HG03066 (cell line): ENCODE results near the gene MUC15.
"Not testable (repeated sequence)": the region's sequence is repeated elsewhere in the genome, so short reads cannot be mapped to it uniquely, and the experiment has no call there.

Source experiments
- ATAC-seq: cut with Tn5 transposase; IDR thresholded peaks from one replicate; pipeline ENCODE4 v1.9.1; 2021; ENCODE audit warnings: low read depth; ENCODE audit not compliant: unreplicated experiment

The MUC15 gene

GRCh38 chr11:26571861-26572654 lies at the start of gene MUC15:
Gene MUC15, minus strand, starts transcription at chr11:26572263. Its CDS starts 5,169 bp downstream, at chr11:26567094.
- ATAC-seq: no peak

- ATAC-seq: no peak
Measured at GRCh38 chr11:26621132-26621531, 49.1 kb upstream of the MUC15 start.

DNA sequence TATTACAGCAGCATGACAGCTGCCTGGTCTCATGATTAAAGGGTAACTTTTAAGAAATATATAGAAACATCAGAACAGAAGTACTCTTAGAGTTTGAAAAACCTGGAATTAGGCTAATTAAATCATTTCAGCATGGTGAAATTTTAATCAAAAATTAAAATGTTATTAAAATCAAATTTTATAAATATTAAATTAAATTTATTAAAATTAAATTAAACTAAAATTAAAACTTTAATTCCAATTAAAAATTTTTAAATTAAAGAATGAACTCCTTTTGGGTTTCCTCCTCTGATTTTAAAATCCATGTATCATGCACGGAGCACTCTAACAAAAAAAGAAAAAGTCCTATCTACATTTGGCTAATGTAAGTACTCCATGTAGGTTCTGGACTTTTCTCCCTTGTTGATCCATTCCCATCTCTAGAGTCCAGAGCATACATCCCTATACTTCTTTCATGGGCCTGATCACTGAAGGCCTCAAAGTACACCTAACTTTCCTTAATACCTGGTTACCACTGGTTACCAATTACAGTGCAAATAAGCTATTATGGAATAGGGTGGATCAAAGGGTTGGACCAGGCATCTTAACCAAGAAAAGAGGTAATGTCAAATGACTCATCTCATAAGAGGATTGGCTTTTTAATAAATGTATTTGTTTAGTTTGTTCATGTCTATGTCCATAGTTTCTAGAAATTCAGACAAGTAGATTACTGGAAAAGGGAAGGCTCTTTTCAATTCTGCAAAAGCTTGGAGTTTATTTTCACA lies 48.4 kb upstream of the MUC15 start:
- ATAC-seq: no peak

GRCh38 chr11:26618441-26618840 lies 46.4 kb upstream of the MUC15 start:
- no peak for ATAC-seq

GRCh38 chr11:26613759-26614158 lies 41.7 kb upstream of the MUC15 start:
- no peak for ATAC-seq

DNA sequence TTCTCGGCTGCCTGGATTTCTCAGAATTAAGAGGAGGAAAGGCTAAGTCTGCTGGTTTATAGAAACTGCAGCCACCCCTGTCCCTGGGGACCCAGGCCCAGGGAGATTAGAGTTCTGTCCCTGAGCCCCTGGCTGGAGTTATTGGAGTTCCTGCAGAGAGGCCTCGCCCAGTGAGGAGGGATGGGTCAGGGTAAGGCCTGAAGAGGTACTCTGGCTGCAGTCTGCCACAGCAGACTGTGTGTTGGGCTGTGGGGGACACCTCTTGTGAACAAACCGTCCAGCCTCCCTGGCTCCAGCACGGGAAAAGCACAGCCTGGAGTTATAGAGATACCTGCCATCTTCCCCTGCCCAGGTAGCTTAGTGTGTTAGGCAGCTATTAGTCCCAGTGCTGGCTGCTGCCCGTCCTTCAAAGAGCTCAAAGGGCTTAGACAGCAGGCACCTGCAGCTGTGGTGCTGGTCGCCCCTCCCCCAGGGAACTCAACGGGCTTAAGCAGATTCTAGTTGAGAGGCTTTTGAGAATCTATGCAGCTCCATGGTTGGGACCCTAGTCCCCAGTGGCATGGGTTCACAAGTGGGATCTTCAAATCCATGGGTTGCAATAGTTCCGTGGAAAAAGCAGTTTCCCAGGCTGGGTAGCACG lies 36.6 kb upstream of the MUC15 start:
- no peak for ATAC-seq

DNA sequence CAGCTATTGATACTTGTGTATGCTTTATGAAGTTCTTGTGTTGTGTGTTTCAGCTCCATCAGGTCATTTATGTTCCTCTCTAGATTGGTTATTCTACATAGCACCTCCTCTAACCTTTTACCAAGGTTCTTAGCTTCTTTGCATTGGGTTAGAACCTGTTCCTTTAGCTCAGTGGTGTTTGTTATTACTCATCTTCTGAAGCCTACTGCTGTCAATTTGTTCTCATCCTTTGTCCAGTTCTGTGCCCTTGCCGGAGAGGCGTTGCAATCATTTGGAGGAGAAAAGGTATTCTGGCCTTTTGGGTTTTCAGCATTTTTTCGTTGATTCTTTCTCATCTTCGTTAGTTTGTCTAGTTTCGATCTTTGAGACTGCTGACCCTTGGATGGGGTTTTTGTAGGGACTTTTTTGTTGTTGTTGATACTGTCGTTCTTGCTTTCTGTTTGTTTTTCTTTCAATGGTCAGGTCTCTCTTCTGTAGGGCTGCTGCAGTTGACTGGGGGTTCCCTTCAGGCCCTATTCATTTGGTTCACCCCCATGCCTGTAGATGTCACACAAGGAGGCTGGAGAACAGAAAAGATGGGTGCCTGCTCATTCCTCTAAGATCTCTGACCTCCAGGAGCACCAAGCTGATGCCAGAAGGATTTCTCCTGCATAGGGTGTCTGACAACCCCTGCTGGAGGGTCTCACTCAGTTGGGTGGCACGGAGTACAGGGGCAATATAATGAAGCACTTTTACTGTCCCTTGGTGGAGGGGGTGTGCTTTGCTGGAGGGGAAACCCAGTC lies 35.9 kb upstream of the MUC15 start:
- ATAC-seq: no peak

DNA sequence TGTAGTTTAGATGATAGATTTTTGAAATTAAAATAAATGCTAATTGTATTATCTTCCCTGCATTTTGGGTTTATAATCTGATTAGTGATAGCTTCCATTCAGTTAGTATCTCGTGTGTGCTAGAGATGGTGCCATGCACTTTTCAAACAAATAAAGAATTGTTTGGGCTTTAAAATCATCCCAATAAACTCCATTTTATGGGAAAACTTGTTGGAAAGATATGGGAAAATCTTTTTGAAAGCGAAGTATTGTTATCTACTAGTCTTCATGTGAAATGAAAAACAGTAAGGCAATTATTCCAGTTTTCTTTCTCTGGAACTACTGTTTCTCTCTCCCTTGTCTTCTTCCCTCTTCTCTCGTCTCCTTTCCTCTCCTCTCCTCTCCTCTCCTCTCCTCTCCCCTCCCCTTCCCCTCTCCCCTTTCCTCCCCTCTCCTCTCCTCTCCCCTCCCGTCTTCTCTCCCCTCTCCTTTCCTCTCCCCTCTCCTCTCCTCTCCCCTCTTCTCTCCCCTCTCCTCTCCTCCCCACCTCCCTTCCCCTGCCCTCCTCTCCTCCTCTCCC lies 27.9 kb upstream of the MUC15 start:
- no peak for ATAC-seq

- ATAC-seq: no peak
Measured at GRCh38 chr11:26599425-26599824, 27.4 kb upstream of the MUC15 start.

DNA sequence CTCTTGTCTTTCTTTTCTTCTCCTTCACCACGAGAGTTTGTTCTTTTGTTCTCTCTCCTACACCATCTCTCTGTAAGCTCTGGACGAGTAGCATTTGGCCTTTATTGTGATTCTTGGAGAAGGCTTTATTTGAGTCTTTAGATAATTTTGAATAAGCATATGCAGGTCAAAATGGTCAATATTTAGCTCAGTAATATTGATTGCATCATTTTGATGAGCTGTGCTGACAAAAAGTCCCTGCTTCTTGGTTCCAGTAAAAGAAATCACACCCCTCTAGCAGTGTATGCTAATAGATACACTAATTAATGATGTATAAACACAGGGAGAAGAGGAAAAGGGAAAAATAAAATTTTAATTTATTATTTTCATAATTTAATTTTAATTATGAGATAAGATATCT lies 25.8 kb upstream of the MUC15 start:
- ATAC-seq: no peak

DNA sequence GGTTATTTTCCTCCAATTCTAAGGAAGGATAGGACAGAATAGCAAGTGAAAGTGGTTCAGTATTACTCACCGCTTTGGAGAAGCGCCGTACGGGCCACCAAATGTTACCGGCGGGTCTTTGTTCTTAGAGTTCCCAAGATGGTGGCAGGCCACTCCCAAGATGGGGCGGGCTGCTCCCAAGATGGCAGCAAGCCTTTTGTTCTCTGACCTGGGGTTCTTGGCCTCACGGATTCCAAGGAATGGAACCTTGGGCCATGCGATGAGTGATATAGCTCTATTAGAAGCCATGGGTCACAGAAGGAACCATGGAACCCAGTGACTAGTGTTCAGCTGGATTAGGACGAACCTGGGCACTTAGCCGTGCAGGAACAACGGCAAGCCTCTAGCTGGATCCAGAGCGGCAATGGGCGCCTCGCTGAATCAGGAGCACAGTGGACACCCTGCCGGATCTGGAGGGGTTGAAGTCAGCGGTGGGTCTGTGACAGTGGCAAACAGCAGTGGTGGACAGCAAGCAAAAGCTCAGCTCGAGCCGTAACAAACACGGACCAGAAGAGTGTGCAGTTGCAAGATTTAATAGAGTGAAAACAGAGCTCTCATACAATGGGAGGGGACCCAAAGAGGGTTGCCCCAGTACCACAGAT lies 25.1 kb upstream of the MUC15 start:
- not testable (repeated sequence) for ATAC-seq

DNA sequence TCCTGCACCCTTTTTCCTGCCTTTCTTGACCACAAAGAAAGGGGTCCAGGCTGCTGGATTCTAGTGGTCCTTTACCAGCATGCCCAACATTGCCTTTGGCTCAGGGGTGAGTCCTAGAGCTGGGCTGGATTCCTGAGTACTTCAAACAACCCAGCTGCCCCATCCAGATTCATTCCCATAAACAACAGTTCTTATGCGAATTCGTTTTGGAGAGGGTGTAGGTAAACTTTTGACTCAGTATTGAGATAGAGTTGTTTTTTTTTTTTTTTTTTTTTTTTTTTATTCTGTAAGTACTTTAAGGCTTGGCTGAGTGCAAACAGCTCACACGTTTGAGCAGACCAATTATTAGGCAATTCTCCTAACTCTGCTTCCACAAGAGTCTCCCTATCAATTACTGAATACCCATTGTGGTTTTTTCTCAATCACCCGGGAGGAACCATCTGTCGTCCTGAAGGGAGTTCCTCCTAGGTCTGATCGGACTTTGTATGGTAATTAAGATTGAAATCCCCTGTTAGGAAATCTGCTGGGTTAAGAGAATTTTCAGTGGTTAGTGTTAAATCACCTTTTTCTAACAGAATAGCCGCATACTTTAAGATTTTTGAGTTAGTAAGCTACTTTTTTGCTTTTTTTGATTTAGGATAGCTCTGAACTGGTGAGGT lies 23.3 kb upstream of the MUC15 start:
- ATAC-seq: not testable (repeated sequence)

DNA sequence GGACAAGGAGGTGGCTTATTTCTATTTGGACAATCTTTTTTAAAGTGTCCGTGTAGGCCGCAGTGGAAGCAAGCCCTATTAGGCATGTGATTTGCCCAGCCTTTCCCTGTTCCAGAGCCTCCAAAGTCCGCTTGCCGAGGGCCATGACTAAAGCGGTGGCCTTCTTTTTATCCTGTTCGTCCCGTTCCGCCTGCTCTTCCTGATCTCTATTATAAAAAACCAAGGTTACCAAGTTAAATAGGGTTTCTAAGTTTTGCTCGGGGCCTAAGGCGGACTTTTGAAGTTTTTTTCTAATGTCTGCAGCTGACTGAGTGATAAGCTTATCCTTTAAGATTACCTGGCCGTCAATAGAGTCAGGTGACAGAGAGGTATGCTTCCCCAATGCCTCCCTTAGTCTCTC lies 21.6 kb upstream of the MUC15 start:
- no peak for ATAC-seq

GRCh38 chr11:26587073-26587472 lies 15.0 kb upstream of the MUC15 start:
- no peak for ATAC-seq

- ATAC-seq: no peak
Measured at GRCh38 chr11:26584818-26585217, 12.8 kb upstream of the MUC15 start.

- no peak for ATAC-seq
Measured at GRCh38 chr11:26583550-26583949, 11.5 kb upstream of the MUC15 start.

- ATAC-seq: no peak
Measured at GRCh38 chr11:26580929-26581328, 8.9 kb upstream of the MUC15 start.

GRCh38 chr11:26579683-26580082 lies 7.6 kb upstream of the MUC15 start:
- no peak for ATAC-seq

- ATAC-seq: no peak
Measured at GRCh38 chr11:26578998-26579661, 7.1 kb upstream of the MUC15 start.
